Measurements from ENCODE around the gene SYT12. TPM values are rescaled to one million over a fixed set of nuclear protein-coding genes. Genes with fewer than 3 reads are reported as not detected.

The SYT12 gene
- total RNA-seq, 2 experiments from 2014 or later: 0.25 to 0.72 TPM

- BruUV-seq (replicated peaks): no TSS peak
- TF ChIP-seq CTCF (conservative IDR thresholded peaks at IDR 0.05; ENCODE audit: low read length) (no peak), EZH2phosphoT487 (IDR thresholded peaks at IDR 0.05; ENCODE audit: borderline replicate concordance, low read depth, low read length) (no peak)
- no peaks in the 10 kb centered on the region for H3K4me1 ChIP-seq (ENCODE audit: insufficient read depth, low read length, poor library complexity, severe bottlenecking)
- no peaks in the 10 kb centered on the region for H4K20me1 ChIP-seq (ENCODE audit: insufficient read depth, low read length)
- H3K27ac ChIP-seq (ENCODE audit: low read depth, low read length, poor library complexity, severe bottlenecking): no peak overlapping the region
- no peaks in the 10 kb centered on the region for H3K36me3 ChIP-seq (ENCODE audit: insufficient read depth, low read length)
- CTCF ChIA-PET (ENCODE audit: unreplicated experiment): no interaction called here
- H2AFZ ChIP-seq (ENCODE audit: low read length): no peak overlapping the region
- no peaks in the 10 kb centered on the region for H3K9me2 ChIP-seq (ENCODE audit: insufficient read depth, low read length)
- no peak for DNase-seq (ENCODE audit: low spot score)
- no peaks in the 10 kb centered on the region for H3K79me2 ChIP-seq (ENCODE audit: insufficient read depth, low read depth, low read length)
- H3K4me2 ChIP-seq (ENCODE audit: low read length): no peak overlapping the region
- no peak overlapping the region for H3K4me3 ChIP-seq (ENCODE audit: low read depth, low read length, poor library complexity, severe bottlenecking)
- intact Hi-C loops (cut with micrococcal nuclease; ENCODE audit: unreplicated experiment): no loop called here
- no peaks in the 10 kb centered on the region for H3K9me3 ChIP-seq (ENCODE audit: low read length)
- POLR2A ChIA-PET: no interaction called here
These were observed 51.0 kb downstream of the SYT12 start for GRCh38 chr11:67073908-67074307.

- no peaks in the 10 kb centered on the region for H3K79me2 ChIP-seq (ENCODE audit: insufficient read depth, low read depth, low read length)
- no peak overlapping the region for H3K4me3 ChIP-seq (ENCODE audit: low read depth, low read length, poor library complexity, severe bottlenecking)
- H2AFZ ChIP-seq (ENCODE audit: low read length): 0 out of 2 replicates have a peak overlapping the region, but pooled peaks have one; percentile 45
- ChIA-PET CTCF (ENCODE audit: unreplicated experiment) (no interaction called here), POLR2A (interaction anchor here (0.7 kb wide), 1 partner anchor 161 kb away, joined by 3 read pairs; no protein-coding TSS in a partner anchor)
- no TSS peak for BruUV-seq (replicated peaks)
- no peak overlapping the region for H3K4me2 ChIP-seq (ENCODE audit: low read length)
- no peaks in the 10 kb centered on the region for H3K9me3 ChIP-seq (ENCODE audit: low read length)
- H3K9me2 ChIP-seq (ENCODE audit: insufficient read depth, low read length): no peaks in the 10 kb centered on the region
- no peaks in the 10 kb centered on the region for H3K4me1 ChIP-seq (ENCODE audit: insufficient read depth, low read length, poor library complexity, severe bottlenecking)
- TF ChIP-seq EZH2phosphoT487 (IDR thresholded peaks at IDR 0.05; ENCODE audit: borderline replicate concordance, low read depth, low read length): no peak
- DNase-seq (ENCODE audit: low spot score): no peak
- H3K27ac ChIP-seq (ENCODE audit: low read depth, low read length, poor library complexity, severe bottlenecking): no peak overlapping the region
- H4K20me1 ChIP-seq (ENCODE audit: insufficient read depth, low read length): no peaks in the 10 kb centered on the region
- H3K36me3 ChIP-seq (ENCODE audit: insufficient read depth, low read length): no peaks in the 10 kb centered on the region
- intact Hi-C loops (cut with micrococcal nuclease; ENCODE audit: unreplicated experiment): no loop called here
These were observed 53.3 kb downstream of the SYT12 start for GRCh38 chr11:67076202-67076601.

GRCh38 chr11:67079065-67079705 lies 56.3 kb downstream of the SYT12 start:
- TF ChIP-seq CTCF (conservative IDR thresholded peaks at IDR 0.05; ENCODE audit: low read length) (no peak), EZH2phosphoT487 (IDR thresholded peaks at IDR 0.05; ENCODE audit: borderline replicate concordance, low read depth, low read length) (no peak)
- DNase-seq (ENCODE audit: low spot score): no peak
- no peaks in the 10 kb centered on the region for H3K79me2 ChIP-seq (ENCODE audit: insufficient read depth, low read depth, low read length)
- H4K20me1 ChIP-seq (ENCODE audit: insufficient read depth, low read length): no peaks in the 10 kb centered on the region
- no peak overlapping the region for H3K4me2 ChIP-seq (ENCODE audit: low read length)
- ChIA-PET POLR2A (interaction anchor here (0.6 to 1.1 kb wide), 3 partner anchors 15 to 237 kb away, joined by 3 read pairs; no protein-coding TSS in a partner anchor), CTCF (ENCODE audit: unreplicated experiment) (no interaction called here)
- peaks cover 12% of the 10 kb centered on the region for H3K4me1 ChIP-seq (ENCODE audit: insufficient read depth, low read length, poor library complexity, severe bottlenecking)
- no peak overlapping the region for H2AFZ ChIP-seq (ENCODE audit: low read length)
- no peaks in the 10 kb centered on the region for H3K9me2 ChIP-seq (ENCODE audit: insufficient read depth, low read length)
- no peak overlapping the region for H3K27ac ChIP-seq (ENCODE audit: low read depth, low read length, poor library complexity, severe bottlenecking)
- intact Hi-C loops (cut with micrococcal nuclease; ENCODE audit: unreplicated experiment): no loop called here
- no peak overlapping the region for H3K4me3 ChIP-seq (ENCODE audit: low read depth, low read length, poor library complexity, severe bottlenecking)
- BruUV-seq (replicated peaks): no TSS peak
- H3K9me3 ChIP-seq (ENCODE audit: low read length): no peaks in the 10 kb centered on the region
- no peaks in the 10 kb centered on the region for H3K36me3 ChIP-seq (ENCODE audit: insufficient read depth, low read length)

Data from OCI-LY7 (cell line).